HEK293 (cell line): ENCODE data around the gene ASMTL.

ENCODE experiments used
- CTCF ChIP-seq: fragments of 450-650 bp; formaldehyde crosslinking; IDR thresholded peaks from 2 replicates; pipeline ENCODE4 v1.5.1; 2016; ENCODE audit warnings: missing biosample characterization, missing genetic modification characterization
- SETDB1 ChIP-seq: IDR thresholded peaks from one replicate; pipeline ENCODE4 v1.6.1; 2017; ENCODE audit warnings: mild to moderate bottlenecking, low read length, moderate library complexity, mixed read lengths; ENCODE audit not compliant: insufficient read length
- TSHZ1 ChIP-seq: fragments of 450-650 bp; formaldehyde crosslinking; IDR thresholded peaks from 2 replicates; pipeline ENCODE4 v1.5.1; 2016; ENCODE audit warnings: missing biosample characterization, missing genetic modification characterization, borderline replicate concordance
- ZBTB44 ChIP-seq: fragments of 450-650 bp; IDR thresholded peaks from 2 replicates; pipeline ENCODE4 v1.5.1; 2018; ENCODE audit warnings: missing biosample characterization, mild to moderate bottlenecking, missing genetic modification characterization
- ZNF221 ChIP-seq: fragments of 450-650 bp; formaldehyde crosslinking; IDR thresholded peaks from 2 replicates; pipeline ENCODE4 v1.5.1; 2017; ENCODE audit warnings: missing biosample characterization, missing genetic modification characterization, borderline replicate concordance
- ZNF530 ChIP-seq: fragments of 450-650 bp; formaldehyde crosslinking; IDR thresholded peaks from 2 replicates; pipeline ENCODE4 v1.5.1; 2016; ENCODE audit warnings: low read depth, missing biosample characterization, missing genetic modification characterization
- ZNF670 ChIP-seq: fragments of 450-650 bp; formaldehyde crosslinking; IDR thresholded peaks from 2 replicates; pipeline ENCODE4 v1.5.1; 2016; ENCODE audit warnings: missing biosample characterization, missing genetic modification characterization, low read depth

- no peak for TF ChIP-seq CTCF (tag by site-specific recombination)
- TF ChIP-seq ZNF530 (tag by site-specific recombination), result no peak
- no peak for TF ChIP-seq TSHZ1 (tag by site-specific recombination)
- no peak for TF ChIP-seq ZNF670 (tag by site-specific recombination)
- no peak for TF ChIP-seq ZNF221 (tag by site-specific recombination)
- TF ChIP-seq SETDB1, result no peak
- no peak for TF ChIP-seq ZBTB44 (tag by site-specific recombination)
Observed at GRCh38 chrX:1465286-1466231, 12.8 kb upstream of the ASMTL start.
